NCI-H2081 treated with DMSO at 0.1 percent for 48 hours (cell line): ENCODE data around the gene NKD2.

Experiments
- DNase-seq: peaks from one replicate; lab custom pipeline; 2025; lab: John Stamatoyannopoulos, UW

The NKD2 gene

DNA sequence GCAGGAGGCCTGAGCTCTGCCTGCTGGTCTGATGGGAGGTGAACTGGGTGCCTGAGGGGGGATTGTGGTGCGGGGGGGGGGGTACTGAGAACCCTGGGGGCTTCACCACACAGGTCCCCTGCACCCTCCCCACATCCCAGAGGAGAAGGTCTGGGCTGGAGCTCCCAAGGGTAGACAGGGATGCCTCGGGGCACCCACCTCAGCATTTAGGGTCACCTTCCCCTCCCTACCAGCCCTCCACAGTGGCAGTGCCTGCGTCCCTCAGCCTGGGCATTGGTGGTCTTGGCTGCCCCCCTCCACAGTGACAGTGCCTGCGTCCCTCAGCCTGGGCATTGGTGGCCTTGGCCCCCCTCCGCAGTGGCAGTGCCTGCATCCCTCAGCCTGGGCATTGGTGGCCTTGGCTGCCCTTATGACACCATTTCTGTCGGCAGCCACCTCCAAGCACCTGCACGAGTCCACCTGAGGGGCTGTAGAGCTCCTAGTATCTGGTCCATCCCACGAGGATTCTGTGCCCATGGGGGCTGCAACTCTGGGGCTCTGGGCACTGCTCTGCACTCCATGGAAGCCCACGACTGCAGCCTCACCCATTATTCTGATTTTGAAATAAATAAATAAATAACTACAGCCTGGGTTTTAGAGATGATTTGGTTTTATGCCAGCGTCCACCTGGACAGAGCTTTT is 21.5 kb downstream of the NKD2 start:
- no peak for DNase-seq

DNA sequence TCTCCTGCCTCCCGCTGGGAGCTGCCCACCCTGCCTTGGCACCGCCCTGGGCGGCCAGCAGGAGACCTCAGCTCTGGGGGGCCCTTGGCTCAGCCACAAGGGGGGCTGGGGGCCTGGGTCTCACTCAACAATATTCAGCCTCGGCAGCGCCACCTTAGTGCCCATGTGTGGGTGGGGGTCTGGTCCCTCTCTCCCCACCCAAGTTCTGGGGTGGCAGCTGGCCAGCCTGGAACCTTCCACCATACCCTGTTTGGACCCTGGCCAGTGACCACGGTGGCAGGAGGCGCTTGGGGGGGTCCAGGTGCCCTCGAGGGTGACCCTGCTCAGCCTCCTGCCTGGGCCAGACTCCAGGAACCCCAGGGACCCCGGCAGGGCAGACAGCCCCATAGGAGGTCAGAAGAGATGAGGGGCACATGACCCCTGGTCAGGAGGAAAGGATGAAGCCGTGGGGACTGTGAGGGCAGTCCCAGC is 22.2 kb downstream of the NKD2 start:
- DNase-seq, result no peak

DNA sequence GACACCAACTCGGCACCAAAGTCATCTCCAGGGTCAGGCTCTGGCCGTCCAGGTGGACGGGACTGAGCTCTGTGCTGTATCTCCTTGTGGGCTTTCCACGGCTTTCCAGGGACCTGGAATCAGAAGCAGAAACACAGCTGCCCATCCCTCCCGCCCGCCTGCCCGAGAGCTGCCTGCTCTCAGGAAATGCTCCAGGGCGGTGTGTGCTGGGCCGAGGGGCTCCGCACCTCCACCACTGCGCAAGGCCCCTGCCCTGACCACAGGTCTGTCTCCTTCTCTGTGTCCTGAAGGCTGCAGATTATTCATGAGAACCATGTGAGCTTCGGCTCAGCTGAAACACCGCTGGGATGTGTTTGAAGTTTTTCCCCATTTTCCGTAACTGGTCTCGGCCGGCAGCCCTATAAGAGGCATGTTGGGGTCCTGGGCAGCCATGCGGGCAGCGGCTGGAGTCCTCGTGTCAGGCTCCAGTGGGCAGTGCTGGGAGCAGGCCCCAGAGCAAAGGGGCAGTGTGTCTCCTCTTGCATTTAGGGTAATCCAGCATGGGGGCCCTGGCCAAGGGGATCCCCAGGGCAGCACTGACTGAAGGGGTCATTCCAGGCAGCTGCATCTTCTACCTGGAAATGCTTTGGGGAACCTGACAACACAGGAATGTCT is 22.8 kb downstream of the NKD2 start:
- DNase-seq, result no peak

DNA sequence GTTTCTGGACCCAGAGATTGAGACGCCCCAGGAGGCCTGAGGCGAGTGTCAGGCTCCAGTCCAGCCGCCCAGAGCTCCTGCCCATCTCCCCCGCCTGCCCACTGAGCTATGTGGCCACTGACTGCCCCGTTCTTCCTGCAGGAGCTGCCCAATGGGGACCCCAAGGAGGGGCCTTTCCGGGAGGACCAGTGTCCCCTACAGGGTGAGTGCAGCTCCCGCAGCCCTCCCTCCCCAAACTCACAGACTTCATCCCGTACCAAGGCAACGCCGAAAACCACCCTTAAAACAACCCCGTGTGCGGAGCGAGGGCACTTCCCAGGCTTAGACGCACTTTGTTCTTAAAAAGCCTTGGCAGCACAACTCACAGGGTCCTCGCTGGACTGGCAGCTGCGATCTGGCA is 23.4 kb downstream of the NKD2 start:
- DNase-seq, result no peak

DNA sequence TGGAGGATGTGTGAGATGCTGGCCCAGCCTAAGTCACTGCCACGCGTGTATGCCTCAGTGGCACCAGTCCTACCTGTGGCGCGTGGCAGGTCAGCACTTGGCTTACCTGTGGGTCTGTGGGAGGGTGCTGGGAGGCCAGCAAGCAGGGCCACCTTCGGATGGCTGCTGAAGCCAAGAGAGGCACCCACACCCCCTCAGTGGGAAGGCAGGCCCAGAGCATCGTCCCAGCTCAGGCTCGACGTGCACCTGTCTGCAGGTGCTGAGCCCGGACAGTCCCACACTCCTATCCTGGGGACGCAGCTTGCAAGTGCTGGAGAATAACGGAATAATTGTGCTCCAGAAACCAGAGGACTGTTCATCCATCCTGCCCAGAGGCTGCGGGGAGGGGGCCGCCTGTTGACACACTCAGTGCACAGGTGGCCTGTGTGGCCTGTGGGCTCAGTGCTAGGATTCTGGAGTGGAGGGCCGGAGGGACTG is 24.0 kb downstream of the NKD2 start:
- no peak for DNase-seq

DNA sequence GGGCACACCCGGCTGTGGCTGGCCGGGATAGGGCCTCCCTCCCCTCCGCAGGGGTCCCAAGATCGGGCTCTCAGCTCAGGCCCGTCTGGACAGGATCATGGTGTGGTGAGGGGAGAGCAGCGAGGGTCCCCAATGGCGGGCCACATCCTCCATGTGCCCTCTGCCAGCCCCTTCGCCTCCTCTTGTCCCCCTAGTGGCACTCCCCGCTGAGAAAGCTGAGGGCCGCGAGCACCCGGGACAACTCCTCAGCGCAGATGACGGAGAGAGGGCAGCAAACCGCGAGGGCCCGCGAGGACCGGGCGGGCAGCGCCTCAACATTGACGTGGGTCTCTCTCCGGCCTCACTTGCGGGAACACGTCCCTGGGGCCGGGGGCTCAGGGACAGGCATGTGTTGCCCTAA is 24.6 kb downstream of the NKD2 start:
- no peak for DNase-seq

DNA sequence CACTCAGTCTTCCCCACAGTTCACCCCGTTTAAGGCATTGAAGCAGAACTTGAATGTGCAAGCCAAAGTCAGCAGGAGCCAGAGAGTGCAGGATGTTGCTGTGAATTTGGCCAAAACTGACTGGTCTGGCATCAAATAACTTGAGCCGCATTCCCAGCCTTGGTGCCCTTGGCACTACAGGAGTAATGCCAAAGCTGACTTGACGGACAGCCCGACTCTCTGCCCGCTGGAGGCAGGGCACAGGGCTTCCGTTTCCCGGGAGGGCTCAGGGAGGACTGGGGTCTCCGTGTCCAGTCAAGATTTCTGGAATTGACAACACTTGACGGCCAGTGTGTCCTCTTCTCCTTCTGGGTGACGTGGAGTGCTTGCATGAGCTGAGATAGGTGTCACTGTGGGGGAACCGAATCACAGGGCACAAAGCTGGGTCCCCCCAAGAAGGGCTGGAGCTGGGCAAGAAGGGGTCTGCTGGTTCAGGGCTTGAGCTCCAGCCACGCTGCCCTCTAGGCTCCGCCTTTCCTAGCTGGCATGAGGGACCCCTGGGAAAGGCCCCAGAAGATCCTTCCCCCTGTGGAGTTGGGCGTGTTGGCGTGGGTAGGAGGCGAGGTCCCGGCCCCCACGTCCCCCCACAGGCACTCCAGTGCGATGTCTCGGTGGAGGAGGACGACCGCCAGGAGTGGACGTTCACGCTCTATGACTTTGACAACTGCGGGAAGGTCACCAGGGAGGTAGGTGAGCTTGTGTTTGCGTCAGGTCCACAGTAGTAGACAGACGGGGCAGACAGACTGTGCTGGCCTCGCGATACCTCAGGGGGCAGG is 25.2 kb downstream of the NKD2 start:
- no peak for DNase-seq

DNA sequence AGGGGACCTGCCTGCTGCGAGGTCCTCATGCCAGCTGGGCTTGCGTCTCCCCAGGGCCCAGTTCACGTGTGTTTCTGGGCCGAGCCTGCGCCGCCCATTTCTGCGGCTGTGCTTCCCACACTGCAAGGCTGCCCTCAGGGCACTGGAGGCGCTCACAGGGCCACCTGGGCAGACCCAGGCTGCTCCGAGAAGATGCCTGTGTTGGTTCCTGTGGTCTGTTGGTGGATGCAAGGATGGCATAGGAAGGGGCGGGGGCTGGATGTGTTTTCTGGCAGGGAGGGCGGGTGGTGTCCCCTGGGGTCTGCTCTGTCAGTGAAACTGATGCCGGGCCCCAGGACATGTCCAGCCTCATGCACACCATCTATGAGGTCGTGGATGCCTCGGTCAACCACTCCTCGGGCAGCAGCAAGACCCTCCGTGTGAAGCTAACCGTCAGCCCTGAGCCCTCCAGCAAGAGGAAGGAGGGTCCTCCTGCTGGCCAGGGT is 25.9 kb downstream of the NKD2 start:
- DNase-seq, result no peak

DNA sequence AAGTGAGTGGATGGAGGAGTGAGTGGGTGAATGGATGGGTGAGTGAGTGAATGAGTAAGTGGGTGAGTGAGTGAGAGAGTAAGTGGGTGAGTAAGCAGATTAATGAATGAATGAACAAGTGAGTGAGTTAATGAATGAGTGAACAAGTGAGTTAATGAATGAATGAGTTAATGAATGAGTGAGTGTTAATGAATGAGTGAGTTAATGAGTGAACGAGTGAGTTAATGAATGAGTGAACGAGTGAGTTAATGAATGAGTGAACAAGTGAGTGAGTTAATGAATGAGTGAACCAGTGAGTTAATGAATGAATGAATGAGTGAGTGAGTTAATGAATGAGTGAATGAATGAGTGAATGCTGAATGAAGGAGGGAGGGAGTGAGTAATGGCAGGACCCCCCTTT is 26.4 kb downstream of the NKD2 start:
- no peak for DNase-seq

DNA sequence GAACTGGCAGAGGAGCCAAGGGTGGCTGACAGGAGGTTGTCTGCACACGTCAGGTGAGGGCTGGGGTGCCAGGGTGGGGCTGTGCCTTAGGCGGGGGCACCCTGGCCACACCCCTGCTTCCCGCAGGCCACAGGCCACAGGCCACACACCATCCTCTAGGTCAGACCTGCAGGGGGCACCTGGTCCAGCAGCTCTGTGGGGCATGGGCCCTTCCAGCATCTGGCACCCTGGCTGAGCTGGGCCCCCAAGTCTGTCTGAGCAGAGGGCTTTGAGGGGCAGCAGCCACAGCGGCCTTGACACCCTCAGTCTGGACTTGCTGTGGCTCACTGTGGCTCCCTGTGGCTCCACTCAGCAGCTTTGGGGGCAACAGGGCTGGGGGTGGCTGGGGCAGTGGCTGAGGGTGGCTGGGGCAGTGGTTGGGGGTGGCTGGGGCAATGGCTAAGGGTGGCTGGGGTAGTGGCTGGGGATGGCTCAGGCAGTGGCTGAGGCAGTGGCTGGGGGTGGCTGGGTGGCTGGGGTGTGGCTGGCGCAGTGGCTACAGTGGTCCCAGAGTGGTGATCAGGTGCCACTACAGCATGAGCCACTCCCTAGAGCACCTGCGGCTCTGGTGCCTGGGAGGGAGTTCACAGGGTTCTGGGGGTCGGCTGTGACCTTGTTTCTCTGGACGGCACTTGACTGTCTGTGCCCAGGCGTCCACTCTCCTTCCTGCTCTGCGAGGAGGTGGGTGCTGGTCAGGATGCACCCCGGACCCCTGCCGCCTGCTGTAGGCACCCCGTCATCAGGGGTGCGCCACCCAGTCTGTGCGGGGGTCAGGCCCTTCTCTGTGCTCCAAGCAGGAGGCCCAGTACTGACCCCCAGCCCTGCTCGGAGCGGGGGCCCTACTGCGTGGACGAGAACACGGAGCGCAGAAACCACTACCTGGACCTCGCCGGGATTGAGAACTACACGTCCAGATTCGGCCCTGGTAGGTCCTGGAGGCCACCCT is 27.1 kb downstream of the NKD2 start:
- DNase-seq, result no peak

DNA sequence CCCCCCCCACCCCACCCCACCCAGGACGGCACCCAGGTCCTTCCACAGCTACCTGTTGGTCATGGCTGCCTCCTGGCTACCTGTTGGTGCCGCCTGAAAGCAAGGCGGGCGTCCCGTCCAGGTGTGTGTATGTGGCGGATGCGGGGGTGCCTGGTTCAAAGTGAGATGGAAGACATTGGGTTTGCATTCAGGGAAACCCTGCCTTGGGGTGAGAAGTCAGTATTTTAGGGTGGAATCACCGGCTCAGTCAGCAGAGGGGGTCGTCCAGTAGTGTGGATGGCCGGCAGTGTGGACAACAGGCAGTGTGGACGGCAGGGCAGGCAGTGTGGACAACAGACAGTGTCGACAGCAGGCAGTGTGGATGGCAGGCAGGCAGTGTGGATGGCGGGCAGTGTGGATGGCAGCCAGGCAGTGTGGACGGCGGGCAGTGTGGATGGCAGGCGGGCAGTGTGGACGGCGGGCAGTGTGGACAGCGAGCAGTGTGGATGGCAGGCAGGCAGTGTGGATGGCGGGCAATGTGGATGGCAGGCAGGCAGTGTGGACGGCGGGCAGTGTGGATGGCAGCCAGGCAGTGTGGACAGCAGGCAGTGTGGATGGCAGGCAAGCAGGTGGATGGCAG is 28.0 kb downstream of the NKD2 start:
- DNase-seq, result no peak

DNA sequence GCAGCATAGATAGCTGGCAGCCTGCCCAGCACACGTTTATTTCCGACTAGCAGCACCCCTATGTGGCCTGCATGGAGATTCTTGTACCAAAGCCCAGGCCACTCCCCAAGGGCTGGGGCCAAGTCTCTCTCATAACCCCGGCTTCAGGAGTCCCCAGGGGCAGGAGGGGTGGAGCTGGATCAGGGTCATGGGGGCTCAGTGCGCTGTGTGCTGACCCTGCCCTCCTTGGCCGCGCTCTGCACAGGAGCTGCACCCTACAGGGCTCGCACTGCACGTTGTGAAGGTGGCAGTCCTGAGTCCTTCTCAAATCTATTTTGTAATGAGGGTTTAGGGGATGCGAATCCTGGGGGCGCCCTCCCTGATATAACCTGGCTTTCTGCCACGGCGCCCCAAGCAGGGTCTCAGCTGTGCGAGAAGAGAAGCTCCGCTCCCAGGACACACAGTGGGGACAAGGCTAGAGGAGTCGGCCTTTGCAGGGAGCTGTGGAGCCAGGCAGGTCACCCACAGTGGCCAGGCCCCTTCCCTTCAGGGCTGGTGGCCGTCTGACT is 28.6 kb downstream of the NKD2 start:
- no peak for DNase-seq

DNA sequence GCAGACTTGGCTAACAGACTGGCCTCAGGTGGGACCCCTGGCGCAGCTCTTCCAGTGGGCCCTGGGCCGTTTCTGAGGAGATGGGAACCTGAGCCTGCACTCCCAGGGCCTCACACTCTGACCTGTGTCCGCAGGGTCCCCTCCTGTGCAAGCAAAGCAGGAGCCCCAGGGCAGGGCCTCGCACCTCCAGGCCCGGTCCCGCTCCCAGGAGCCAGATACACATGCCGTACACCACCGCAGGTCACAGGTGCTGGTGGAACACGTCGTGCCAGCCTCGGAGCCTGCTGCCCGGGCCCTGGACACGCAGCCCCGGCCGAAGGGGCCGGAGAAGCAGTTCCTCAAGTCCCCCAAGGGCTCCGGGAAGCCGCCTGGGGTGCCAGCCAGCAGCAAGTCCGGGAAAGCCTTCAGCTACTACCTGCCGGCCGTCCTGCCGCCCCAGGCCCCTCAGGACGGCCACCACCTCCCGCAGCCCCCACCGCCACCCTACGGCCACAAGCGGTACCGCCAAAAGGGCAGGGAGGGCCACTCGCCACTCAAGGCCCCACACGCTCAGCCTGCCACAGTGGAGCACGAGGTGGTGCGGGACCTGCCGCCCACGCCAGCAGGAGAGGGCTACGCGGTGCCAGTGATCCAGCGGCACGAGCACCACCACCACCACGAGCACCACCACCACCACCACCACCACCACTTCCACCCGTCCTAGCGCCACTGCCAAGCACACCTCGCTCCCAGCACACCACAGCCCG is 29.2 kb downstream of the NKD2 start:
- DNase-seq, result no peak

DNA sequence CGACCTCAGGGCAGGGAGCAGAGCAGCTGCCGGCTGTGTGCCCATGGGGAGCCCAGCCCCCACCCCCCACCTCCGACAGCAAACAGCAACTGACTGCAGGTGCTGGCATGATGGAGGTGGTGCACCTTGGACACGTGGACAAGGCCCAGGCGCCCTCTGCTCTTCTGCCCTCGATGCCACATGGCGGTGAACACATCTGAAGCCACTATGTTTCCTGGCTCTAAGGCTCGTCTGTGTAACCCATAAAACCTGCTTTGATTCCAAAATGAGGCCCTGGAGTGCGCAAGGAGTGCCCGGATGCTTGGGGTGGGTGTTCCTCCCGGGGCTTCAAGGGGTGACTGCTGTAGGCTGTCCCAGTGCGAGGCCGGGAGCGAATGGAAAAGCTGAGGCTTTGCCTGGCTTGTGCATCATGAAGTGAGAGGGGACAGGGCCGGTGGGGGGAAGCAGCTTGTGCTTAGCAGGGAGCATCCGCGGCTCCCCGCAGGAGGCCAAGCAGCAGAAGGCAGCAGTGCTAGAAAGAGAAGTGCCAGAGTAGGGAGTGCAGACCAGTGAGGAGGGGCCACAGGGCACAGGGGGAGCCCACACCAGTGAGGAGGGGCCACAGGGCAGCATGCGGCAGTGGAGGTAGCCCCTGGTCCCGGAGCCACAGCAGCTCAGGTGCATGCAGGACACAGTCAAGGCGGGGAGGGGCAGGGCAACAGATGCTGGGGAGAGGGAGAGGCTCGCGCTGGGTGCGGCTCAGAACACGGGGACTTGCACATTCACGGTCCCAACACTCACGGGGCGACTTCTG is 30.0 kb downstream of the NKD2 start:
- DNase-seq, result no peak

DNA sequence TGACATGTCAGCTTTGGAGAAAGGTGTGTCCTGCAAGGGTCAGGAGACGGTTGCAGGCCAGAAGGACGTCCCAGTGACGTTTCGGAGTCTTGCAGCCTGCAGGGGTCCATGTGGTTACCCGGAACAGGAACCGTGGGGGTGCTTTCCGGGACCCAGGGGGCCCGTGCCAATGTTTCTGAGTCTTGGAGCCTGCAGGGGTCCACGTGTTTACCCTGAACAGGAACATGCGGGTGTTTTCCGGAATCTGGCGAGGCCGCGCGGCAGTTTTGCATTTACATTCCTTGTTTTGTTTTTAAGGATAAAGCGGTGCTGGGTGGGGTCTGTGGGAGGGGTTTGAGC is 30.6 kb downstream of the NKD2 start:
- no peak for DNase-seq

DNA sequence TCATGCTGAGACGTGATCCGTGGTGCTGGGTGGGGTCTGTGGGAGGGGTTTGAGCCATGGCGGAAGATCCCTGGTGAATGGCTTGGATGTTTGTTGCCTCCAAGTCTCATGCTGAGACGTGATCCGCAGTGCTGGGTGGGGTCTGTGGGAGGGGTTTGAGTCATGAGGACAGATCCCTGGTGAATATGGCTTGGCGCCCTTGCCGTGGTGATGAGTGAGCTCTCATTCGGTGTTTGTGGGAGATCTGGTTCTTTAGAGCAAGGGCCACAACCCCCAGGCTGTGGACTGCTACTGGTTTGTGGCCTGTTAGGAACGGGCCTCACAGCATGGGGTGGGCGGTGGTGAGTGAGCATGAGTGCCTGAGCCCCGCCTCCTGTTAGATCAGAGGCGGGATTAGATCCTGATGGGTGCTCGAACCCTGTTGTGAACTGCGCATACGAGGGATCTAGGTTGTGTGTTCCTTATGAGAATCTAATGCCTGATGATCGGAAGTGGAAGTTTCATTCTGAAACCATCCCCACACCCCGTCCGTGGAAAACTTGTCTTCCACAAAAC is 31.2 kb downstream of the NKD2 start:
- no peak for DNase-seq

DNA sequence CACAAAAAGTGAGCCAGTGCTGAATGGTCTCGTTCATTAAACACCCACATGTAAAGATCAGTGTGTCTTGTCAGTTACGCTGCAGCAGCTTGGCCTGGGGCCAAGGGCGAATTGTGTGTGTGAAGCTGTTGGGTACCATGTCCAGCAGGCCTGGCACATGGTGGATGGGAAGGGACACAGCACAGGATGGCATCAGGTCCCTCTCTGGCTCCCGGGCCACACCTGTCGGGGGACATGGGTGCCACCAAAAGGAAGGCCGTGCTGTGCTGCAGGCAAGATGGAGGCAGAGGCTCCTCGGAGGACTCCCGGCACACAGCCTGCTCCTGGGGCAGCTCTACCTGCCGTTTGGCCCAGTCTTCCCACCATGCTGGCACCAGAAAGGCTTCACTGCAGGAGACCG is 32.0 kb downstream of the NKD2 start:
- DNase-seq, result no peak

DNA sequence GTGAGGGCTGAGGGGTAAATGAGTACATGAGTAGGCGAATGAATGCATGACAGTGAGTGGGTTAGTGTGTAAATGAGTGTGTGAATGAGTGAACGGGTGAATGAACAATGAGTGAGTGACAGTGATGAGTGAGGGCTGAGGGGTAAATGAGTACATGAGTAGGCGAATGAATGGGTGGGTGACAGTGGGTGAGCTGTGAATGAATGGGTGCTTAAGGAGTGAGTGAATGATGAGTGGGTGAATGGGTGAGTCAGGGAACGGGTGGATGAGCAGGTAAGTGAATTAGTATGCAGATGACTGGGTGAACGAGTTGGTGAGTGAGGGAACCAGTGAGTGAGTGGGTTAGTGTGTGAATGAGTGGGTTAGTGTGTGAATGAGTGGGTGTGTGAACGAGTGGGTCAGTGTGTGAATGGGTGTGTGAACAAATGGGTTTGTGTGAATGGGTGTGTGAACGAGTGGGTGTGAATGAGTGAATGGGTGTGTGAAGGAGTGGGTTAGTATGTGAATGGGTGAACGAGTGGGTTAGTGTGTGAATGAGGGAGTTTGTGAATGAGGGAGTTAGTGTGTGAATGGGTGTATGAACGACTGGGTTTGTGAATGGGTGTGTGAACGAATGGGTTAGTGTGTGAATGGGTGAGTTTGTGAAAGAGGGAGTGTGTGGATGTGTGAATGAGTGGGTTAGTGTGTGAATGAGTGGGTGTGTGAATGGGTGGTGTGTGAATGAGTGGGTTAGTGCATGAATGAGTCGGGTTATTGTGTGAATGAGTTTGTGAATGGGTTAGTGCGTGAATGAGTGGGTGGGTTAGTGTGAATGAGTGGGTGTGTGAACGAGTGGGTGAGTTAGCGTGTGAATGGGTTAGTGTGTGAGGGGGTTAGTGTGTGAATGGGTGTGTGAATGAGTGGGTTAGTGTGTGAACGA is 32.9 kb downstream of the NKD2 start:
- no peak for DNase-seq
